ENCODE data around the gene GNMT.
"Not testable (repeated sequence)": the region's sequence is repeated elsewhere in the genome, so short reads cannot be mapped to it uniquely, and the experiment has no call there.

GNMT gene

DNA sequence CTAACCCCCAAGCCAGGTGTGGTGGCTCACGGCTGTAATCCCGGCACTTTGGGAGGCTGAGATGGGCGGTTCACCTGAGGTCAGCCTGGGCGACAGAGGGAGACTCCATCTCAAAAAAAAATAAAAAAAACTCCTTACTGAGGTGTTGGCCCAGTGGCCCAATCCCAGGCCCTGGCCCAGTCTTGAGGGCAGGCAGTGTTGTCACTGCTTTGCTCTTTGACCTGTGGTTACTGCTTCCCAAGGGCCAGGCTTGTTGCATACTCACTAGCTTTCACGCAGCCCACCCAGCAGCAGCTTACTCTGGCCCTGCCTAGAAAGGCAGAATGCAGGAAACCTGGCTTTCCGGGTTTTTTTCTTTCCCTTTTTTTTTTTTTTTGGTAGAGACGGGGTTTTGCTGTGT is 18.1 kb upstream of the GNMT start:
- FAIRE-seq: no peak

DNA sequence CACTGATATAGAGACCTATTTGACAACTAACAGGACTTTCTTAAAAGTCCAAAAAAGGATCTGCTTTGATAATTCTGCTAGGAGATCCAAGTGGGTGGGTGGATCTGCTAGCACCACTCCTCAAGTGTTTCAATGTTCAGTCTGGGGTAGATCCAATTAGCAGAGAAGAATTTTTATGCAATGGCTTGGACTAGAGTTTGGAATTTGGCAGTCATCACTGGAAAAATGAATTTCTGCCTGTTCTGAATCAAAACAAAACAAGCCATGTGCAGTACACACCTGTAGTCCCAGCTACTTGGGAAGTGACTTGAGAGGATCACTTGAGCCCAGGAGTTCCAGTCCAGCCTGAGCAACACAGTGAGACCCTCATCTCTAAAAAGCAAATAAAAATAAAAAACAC is 12.6 kb upstream of the GNMT start:
- no peak for FAIRE-seq

DNA sequence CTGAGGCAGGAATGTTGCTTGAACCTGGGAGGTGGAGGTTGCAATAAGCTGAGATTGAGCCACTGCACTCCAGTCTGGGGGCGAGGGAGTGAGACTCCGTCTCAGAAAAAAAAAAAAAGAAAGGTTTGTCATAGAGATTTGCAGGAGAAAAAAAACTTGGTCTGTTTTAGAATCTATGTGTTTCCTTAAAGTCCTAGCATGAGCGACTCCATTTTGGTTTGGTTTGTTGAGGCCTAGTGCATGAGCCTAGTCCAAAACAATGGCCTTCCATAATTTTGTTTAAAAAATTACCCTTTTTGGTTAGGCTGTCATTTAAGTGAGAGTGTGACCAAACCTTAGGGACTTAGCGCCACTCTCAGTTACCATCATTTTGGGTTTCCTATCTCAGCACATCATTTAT is 8.2 kb upstream of the GNMT start:
- no peak for FAIRE-seq

- not testable (repeated sequence) for FAIRE-seq
These were observed 6.1 kb upstream of the GNMT start for GRCh38 chr6:42954405-42954804.

DNA sequence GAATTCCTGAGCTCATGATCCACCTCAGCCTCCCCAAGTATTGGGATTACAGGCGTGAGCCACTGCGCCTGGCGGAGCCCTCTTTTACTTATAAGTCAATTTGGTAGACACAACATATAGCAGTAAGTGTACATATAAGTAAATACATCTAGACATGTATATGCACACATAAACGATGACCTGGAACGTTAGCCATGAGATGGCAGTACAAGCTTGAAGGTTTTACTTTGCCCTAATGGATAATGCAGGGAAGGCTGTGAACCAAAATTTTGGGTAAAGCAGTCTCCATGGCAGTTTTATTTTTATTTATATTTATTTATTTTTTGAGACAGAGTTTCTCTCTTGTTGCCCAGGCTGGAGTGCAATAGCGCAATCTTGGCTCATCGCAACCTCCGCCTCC is 2.4 kb upstream of the GNMT start:
- FAIRE-seq: no peak

- no peak for FAIRE-seq
These were observed 674 bp upstream of the GNMT start for GRCh38 chr6:42959917-42960242.

- FAIRE-seq: no peak
These were observed 491 bp downstream of the GNMT start for GRCh38 chr6:42961020-42961470.

DNA sequence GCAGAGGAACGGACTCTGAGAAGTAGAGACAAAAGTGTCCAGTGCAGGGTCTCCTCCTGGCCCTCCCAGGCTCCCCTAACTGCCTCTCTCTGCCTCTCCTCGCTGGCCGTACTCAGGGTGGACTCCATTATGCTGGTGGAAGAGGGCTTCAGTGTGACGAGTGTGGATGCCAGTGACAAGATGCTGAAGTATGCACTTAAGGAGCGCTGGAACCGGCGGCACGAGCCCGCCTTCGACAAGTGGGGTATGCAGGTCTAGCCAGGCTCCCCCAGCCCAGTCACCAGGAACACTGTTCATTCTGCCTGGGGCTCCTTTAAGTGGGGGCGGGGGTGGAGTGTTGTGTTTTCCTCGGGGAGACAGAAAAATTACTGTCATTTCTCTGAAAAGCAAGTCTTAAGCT is 1.5 kb downstream of the GNMT start:
- no peak for FAIRE-seq

- FAIRE-seq: no peak
These were observed 2.1 kb downstream of the GNMT start for GRCh38 chr6:42962502-42963178.

- no peak for FAIRE-seq
These were observed 2.8 kb downstream of the GNMT start for GRCh38 chr6:42963179-42963854.

GRCh38 chr6:42963855-42964605 is 3.5 kb downstream of the GNMT start:
- no peak for FAIRE-seq

DNA sequence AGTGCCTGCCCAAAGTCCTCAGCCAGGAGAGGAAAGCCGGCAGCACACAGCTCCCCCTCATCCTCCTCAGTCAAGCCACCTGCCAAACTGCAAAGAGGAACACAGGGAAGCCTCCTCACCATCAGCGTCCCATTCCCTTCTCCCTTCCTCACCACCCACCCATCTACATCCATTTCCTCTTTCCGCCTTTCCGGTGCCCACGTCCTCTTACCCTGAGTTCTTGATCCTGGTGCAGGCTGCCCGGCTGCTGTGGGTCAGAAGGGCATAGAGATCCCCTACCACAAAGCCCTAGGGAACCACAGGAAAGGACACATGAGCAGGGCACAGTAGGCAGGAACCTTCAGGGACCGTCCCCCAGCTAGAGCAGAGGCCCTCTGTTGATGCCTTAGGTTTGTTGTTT is 6.0 kb downstream of the GNMT start:
- no peak for FAIRE-seq

- no peak for FAIRE-seq
These were observed 6.7 kb downstream of the GNMT start for GRCh38 chr6:42967228-42967627.

- FAIRE-seq: no peak
These were observed 7.7 kb downstream of the GNMT start for GRCh38 chr6:42968126-42968701.

GRCh38 chr6:42968783-42969182 is 8.2 kb downstream of the GNMT start:
- FAIRE-seq: no peak

DNA sequence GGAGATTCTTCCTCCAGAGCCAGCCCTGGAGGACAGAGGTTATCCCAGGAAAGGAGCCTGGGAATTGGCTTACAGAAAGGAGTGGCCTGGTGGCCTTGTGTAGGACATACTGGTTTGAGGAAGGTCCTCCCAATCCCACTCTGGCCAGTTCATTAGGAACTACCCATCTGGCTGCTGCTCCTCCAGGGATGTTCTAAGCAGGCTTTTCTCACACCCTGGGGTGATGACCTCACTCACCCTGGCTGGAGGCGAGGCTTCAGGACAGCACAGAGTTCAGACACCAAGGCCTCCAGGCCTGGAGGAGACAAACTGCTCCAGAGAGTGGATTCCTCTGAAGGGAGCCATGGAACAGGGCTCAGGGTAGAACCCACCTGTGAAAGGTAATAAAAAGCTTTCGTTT is 8.9 kb downstream of the GNMT start:
- no peak for FAIRE-seq

- no peak for FAIRE-seq
These were observed 9.4 kb downstream of the GNMT start for GRCh38 chr6:42969934-42970333.

DNA sequence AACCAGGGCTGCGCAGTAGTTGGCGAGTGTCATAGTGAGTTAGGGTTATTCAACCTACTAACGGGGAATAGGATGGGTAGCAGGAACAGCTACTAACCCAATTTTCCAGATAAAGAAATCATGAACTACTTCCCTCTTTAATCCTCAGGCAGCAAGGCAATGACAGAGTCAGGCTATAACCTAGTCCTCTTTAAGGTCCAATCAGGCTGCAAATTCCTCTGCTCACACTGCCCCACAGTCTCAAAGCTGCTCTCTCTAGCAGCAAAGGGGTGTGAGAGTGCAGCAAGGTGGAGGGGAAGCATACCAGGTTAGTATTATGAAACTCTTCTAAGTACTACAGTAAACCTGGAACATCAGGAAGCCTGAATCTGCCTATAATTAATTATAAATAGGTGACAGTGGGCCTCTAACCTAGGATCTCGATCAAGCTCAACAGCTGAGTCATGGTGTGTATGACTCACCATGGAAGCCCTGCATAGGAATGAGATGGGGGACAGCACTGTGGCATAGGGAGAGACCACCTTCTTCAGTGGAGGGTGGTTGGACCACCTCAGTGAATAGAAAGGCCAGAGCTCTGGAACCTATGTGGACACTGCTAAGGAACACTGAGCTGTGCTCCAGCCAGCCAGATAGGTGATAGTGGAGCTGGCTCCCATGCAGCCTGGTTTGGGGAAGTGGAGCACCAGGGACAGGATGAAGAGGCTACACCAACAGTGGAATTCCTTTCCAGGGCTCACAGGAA is 10.5 kb downstream of the GNMT start:
- FAIRE-seq: no peak

GRCh38 chr6:42971746-42972327 is 11.3 kb downstream of the GNMT start:
- no peak for FAIRE-seq

- FAIRE-seq: no peak
These were observed 13.4 kb downstream of the GNMT start for GRCh38 chr6:42973926-42974325.

DNA sequence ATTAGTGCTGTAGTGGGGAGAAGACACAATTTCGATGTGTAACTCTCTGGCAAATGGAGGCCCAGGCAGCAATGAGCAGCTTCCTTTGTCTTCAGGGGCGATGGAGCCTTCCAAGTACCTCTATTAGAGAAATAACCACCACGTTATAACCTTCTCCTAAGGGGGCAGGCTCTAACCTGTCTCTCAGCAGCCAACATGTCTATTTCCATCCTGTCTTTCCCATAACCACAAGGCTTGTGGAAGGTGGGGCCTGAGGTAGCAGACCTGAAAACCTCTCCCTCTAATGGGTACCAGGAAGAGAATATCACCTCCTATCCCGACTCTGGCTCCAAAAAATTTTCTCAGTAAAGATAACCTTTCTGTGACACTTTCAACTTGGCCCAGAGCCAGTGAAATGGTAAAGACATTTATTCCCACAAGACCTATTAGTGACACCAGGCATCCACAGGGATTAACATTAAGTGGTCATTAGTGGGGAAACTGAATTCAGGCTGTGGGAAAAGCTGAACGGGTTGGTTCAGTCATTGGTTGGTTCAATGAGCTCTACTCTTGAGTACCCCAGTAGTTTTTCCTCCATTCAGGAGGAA is 14.5 kb downstream of the GNMT start:
- FAIRE-seq: no peak

DNA sequence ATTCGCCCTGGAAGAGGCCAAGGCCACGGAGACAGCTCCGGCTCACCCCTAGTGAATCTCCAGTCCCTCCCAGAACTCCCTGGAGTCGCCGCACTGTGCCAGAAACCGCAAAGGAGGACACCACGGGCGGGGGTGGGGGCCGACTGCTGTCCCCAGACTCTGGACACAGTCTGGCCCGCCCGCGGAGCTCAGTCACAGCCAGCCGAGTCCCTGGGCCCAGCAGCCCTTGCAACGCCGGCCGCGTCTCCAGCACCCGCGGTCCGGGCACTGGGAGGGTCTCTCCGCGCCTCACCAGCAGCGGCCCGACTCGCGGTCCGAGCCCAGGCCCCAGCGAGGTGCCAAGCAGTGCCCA is 17.9 kb downstream of the GNMT start:
- FAIRE-seq: no peak

Data from colon (tissue), 2 donors.